K562 (cell line): ENCODE results near the gene ATF6B.

ENCODE experiments used
- DNMT1 ChIP-seq: fragments of 450-650 bp; IDR thresholded peaks from 2 replicates; pipeline ENCODE4 v1.6.1; 2016; ENCODE audit warnings: antibody characterized with exemption, mild to moderate bottlenecking
- IRF2 ChIP-seq: sonication (generic); formaldehyde crosslinking; IDR thresholded peaks from 2 replicates; pipeline ENCODE4 v1.8.1; 2022; ENCODE audit warnings: mild to moderate bottlenecking, missing genetic modification reagents
- POLR2A ChIP-seq: fragments of 450-650 bp; conservative IDR thresholded peaks from 2 replicates; pipeline ENCODE4 v1.6.1; 2016
- POU5F1 ChIP-seq: fragments of 150-350 bp; IDR thresholded peaks from 2 replicates; pipeline ENCODE4 v1.6.1; 2014; ENCODE audit warnings: borderline replicate concordance, low read length, low read depth, mild to moderate bottlenecking; ENCODE audit not compliant: partially characterized antibody
- SREBF2 ChIP-seq: sonication (generic); formaldehyde crosslinking; IDR thresholded peaks from 2 replicates; pipeline ENCODE4 v1.4.0; 2020; ENCODE audit warnings: mild to moderate bottlenecking, missing genetic modification reagents
- SRSF3 ChIP-seq: fragments of 200-400 bp; formaldehyde crosslinking; IDR thresholded peaks from 2 replicates; pipeline ENCODE4 v1.6.1; 2016; ENCODE audit warnings: mild to moderate bottlenecking, low read length, moderate library complexity; ENCODE audit not compliant: insufficient read depth
- WHSC1 ChIP-seq: IDR thresholded peaks from one replicate; pipeline ENCODE4 v1.6.1; 2012; ENCODE audit warnings: low read length, control low read depth, inconsistent platforms
- ZNF121 ChIP-seq: sonication (generic); formaldehyde crosslinking; conservative IDR thresholded peaks from 2 replicates; pipeline ENCODE4 v1.8.0; 2022; ENCODE audit warnings: missing genetic modification reagents
- ZNF224 ChIP-seq: sonication (generic); formaldehyde crosslinking; IDR thresholded peaks from 2 replicates; pipeline ENCODE4 v1.8.0; 2022; ENCODE audit warnings: mild to moderate bottlenecking, missing genetic modification reagents
- ZNF431 ChIP-seq: sonication (generic); formaldehyde crosslinking; IDR thresholded peaks from 2 replicates; pipeline ENCODE4 v1.8.0; 2022; ENCODE audit warnings: mild to moderate bottlenecking, missing genetic modification reagents
- TF ChIP-seq, protein P1 (sequence below), 2 experiments: fragments of 450-650 bp in 1 of 2; IDR thresholded peaks; 2 replicates each; pipeline ENCODE4 v1.6.1; 2011 to 2017; ENCODE audit warnings: low read depth in 2 of 2, antibody characterized with exemption in 1 of 2, borderline replicate concordance in 1 of 2, low read length in 1 of 2, mild to moderate bottlenecking in 1 of 2, mixed read lengths in 1 of 2; ENCODE audit not compliant: control insufficient read depth in 1 of 2
- TF ChIP-seq, protein P2 (sequence below): sonication (generic); formaldehyde crosslinking; IDR thresholded peaks from 2 replicates; pipeline ENCODE4 v1.8.1; 2022; ENCODE audit warnings: missing genetic modification reagents
- TF ChIP-seq, protein P3 (sequence below): sonication (generic); formaldehyde crosslinking; IDR thresholded peaks from 2 replicates; pipeline ENCODE4 v1.9.0; 2022; ENCODE audit warnings: mild to moderate bottlenecking, missing genetic modification reagents
- TF ChIP-seq, protein P4 (sequence below), 3 experiments: IDR thresholded peaks in 2 of 3; conservative IDR thresholded peaks in 1 of 3; 2 replicates each; pipeline ENCODE4 v1.5.1; 2011 to 2012; ENCODE audit warnings: low read length in 3 of 3, mild to moderate bottlenecking in 3 of 3, control low read depth in 2 of 3, improper control_type of control experiment in 1 of 3, inconsistent platforms in 1 of 3, low read depth in 1 of 3, mixed read lengths in 1 of 3, moderate library complexity in 1 of 3; ENCODE audit not compliant: insufficient read depth in 2 of 3

DNA sequence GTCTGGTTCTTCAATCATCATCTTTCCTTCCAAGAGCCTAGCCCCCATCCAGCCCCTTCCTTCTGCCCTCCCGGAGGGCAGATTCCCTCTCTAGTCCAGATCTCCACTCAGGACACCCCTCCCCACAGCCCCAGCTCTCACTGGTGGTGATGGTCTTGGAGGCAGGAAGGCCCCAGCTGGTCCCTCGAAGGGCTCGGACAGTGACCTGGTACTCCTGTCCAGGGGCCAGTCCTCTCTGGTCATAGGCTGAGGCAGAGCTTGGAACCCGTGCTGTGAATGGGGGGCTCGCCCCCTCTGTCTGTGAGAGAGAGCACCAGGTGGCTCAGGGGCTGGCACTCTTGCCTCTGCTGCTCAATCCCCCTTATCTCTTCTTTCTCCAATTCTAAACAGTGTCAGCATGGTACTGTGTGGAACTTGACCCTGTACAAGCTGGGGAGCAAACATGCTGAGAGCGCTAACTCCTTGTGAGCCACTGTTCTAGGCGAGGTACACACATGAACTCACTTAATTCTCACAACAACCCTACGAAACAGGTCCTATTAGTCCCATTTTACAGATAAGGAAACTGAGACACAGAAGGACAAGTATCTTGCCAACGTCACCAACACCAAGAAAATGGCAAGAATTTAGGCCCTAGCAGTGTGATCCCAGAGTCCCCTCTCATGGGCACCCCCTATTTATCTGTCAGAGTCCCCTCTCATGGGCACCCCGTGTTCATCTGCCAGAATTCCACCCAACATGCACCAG is 38.8 kb downstream of the ATF6B start:
- TF ChIP-seq, protein P1, sequence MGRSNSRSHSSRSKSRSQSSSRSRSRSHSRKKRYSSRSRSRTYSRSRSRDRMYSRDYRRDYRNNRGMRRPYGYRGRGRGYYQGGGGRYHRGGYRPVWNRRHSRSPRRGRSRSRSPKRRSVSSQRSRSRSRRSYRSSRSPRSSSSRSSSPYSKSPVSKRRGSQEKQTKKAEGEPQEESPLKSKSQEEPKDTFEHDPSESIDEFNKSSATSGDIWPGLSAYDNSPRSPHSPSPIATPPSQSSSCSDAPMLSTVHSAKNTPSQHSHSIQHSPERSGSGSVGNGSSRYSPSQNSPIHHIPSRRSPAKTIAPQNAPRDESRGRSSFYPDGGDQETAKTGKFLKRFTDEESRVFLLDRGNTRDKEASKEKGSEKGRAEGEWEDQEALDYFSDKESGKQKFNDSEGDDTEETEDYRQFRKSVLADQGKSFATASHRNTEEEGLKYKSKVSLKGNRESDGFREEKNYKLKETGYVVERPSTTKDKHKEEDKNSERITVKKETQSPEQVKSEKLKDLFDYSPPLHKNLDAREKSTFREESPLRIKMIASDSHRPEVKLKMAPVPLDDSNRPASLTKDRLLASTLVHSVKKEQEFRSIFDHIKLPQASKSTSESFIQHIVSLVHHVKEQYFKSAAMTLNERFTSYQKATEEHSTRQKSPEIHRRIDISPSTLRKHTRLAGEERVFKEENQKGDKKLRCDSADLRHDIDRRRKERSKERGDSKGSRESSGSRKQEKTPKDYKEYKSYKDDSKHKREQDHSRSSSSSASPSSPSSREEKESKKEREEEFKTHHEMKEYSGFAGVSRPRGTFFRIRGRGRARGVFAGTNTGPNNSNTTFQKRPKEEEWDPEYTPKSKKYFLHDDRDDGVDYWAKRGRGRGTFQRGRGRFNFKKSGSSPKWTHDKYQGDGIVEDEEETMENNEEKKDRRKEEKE (IDR thresholded peaks at IDR 0.05; ENCODE audit: borderline replicate concordance in 1 of 2, control insufficient read depth in 1 of 2, low read depth in 2 of 2, low read length in 1 of 2), result no peak
- TF ChIP-seq DNMT1, result no peak
- TF ChIP-seq POU5F1, result no peak
- TF ChIP-seq SRSF3, result no peak
- TF ChIP-seq WHSC1, result no peak
- TF ChIP-seq, protein P2, sequence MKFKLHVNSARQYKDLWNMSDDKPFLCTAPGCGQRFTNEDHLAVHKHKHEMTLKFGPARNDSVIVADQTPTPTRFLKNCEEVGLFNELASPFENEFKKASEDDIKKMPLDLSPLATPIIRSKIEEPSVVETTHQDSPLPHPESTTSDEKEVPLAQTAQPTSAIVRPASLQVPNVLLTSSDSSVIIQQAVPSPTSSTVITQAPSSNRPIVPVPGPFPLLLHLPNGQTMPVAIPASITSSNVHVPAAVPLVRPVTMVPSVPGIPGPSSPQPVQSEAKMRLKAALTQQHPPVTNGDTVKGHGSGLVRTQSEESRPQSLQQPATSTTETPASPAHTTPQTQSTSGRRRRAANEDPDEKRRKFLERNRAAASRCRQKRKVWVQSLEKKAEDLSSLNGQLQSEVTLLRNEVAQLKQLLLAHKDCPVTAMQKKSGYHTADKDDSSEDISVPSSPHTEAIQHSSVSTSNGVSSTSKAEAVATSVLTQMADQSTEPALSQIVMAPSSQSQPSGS (CRISPR knock-in tag), result no peak
- no peak for TF ChIP-seq SREBF2
- TF ChIP-seq, protein P3, sequence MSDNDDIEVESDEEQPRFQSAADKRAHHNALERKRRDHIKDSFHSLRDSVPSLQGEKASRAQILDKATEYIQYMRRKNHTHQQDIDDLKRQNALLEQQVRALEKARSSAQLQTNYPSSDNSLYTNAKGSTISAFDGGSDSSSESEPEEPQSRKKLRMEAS (CRISPR knock-in tag), result no peak
- no peak for TF ChIP-seq IRF2 (CRISPR knock-in tag)
- no peak for TF ChIP-seq ZNF431 (CRISPR knock-in tag)
- no peak for TF ChIP-seq POLR2A
- TF ChIP-seq ZNF121, result no peak
- TF ChIP-seq, protein P4, sequence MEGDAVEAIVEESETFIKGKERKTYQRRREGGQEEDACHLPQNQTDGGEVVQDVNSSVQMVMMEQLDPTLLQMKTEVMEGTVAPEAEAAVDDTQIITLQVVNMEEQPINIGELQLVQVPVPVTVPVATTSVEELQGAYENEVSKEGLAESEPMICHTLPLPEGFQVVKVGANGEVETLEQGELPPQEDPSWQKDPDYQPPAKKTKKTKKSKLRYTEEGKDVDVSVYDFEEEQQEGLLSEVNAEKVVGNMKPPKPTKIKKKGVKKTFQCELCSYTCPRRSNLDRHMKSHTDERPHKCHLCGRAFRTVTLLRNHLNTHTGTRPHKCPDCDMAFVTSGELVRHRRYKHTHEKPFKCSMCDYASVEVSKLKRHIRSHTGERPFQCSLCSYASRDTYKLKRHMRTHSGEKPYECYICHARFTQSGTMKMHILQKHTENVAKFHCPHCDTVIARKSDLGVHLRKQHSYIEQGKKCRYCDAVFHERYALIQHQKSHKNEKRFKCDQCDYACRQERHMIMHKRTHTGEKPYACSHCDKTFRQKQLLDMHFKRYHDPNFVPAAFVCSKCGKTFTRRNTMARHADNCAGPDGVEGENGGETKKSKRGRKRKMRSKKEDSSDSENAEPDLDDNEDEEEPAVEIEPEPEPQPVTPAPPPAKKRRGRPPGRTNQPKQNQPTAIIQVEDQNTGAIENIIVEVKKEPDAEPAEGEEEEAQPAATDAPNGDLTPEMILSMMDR (IDR thresholded peaks at IDR 0.05 in 2 of 3, conservative IDR thresholded peaks at IDR 0.05 in 1 of 3; ENCODE audit: insufficient read depth in 2 of 3, low read depth in 1 of 3, low read length in 3 of 3), result no peak
- no peak for TF ChIP-seq ZNF224 (CRISPR knock-in tag)
